Hematopoietic multipotent progenitor cell treated with erythropoietin and hydrocortisone succinate and interleukin-3 and kit ligand, for 15 days (in vitro differentiated cells): Measurements from ENCODE around the gene PYGL.
A peak's percentile ranks its signal among the peaks of the same experiment; 100 is the strongest.
"Not testable (repeated sequence)": the region's sequence is repeated elsewhere in the genome, so short reads cannot be mapped to it uniquely, and the experiment has no call there.

Experiments used
- DNase-seq: peaks from one replicate; pipeline ENCODE4 v3.0.0-alpha.2; 2015; ENCODE audit warnings: low spot score

Gene PYGL

DNA sequence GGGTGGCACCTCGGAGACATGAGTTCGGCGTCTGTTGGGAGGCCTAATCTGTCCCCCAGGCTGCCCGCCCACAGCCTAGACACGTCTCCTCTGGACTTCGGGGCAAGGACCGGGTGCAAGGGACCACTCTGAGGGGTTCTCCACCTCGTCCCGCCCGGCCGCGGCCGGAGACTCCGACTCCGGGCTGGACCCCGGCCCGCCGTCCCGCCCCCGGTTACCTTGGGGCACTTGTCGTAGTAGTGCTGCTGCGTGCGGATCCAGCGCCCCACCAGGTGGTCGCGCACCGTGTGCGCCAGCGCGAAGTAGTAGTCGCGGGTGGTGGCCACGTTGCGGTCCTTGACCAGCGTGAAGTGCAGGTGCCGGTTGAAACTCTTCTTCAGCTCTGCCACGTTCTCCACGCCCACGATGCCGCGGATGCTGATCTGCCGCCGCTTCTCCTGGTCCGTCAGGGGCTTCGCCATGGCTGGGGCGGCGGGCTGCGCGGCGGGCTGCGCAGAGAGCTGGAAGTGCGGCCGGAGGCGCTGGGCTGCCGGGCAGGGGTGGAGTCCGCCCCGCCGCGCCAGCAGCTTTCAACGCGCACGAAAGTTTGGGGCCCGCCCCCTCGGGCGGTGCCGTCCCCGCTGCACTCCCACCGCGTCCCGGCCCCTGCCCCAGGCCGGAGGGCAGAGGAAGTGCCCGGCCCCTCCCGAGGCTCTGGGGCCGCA, at the start of gene PYGL:
Gene PYGL, minus strand, starts transcription at position 541 of the 704 bp plus-strand sequence. Its CDS starts 80 bp downstream, at position 461.
- peak; percentile 17 for DNase-seq

DNA sequence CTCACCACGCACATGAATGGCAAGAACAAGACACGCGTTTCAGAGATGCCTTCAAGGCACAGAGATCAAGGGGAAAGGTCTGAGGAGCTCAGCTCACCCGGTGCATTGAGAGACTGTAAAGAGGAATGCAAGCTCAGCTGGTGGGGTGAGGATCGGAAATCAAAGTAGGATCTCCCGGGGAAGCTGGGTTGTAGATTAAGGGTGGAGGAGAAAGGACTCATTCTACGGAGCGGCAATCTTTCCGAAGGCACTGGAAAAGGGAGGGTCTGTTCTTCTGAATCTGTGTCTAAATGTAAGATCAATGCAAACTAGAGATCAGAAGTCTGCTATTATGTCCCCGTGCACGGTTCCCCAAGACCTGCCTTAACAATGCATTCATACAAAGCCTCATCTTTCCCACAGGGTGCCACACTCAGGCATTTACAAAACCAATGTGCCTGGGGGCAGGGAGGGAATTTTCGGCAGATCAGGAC, 41.6 kb upstream of the PYGL start:
- DNase-seq = no peak

DNA sequence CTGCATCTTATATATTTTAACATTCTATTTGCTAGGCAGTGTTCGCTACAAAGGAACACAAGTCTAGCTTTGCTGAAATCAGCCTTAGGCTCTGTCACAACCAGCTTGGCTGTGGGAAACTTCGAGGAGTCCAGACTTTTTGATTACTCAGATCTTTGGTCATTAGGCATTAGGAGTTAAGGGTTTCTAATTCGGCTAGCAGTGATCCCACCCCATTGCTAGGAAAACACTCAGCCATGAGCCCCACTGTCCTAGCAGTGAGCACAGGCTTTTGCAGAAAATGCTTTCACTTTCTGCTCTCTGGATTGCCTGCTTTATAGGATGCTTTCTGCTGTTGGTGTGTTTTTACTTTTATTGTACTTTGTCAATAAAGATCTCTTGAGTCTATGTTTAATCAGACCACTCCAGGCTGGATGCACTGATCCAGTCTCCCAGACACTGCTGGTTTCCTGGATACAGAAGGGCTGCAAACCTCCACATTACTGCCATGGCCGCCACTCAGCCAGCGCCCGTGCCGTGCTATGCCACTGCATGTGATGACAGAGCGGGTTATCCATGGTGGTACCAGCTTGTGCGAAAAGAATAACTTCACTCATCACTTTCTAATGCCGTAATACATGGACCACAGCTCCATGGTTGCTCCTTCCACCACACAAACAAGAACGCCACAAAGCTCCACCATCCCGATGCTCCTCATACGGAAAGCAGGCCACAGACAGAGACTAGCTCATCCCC, 41.0 kb upstream of the PYGL start:
- no peak for DNase-seq

DNA sequence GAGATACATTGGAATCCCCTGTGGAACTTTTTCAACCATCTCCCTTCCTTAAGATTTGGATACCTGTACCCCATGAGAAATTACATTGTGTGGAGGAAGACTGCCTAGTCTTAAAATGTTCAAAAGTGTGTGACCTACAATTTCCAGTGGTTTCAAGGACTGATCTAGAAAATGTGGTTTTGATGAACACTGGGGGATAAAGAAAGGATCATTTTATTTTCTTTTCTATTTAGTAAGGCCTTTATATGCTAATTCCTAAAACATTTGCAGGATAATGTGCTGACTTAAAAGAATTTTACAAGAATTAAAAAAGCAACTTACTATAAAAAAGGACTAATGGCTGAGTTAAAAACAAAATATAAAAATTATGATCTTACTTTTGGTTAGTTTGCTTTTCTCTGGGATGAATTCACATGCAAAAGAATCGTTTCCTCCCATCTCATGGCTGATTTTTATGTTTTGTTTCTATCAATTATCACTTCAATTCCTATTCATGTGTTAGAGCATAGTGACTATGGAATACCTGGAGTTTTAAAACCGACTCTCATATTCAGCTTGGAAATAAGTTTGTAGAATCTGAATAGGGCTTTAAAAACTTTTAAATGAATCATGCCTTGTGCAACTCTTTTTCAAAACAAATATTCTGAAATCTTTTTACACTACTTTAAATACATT, 39.9 kb upstream of the PYGL start:
- DNase-seq = no peak

DNA sequence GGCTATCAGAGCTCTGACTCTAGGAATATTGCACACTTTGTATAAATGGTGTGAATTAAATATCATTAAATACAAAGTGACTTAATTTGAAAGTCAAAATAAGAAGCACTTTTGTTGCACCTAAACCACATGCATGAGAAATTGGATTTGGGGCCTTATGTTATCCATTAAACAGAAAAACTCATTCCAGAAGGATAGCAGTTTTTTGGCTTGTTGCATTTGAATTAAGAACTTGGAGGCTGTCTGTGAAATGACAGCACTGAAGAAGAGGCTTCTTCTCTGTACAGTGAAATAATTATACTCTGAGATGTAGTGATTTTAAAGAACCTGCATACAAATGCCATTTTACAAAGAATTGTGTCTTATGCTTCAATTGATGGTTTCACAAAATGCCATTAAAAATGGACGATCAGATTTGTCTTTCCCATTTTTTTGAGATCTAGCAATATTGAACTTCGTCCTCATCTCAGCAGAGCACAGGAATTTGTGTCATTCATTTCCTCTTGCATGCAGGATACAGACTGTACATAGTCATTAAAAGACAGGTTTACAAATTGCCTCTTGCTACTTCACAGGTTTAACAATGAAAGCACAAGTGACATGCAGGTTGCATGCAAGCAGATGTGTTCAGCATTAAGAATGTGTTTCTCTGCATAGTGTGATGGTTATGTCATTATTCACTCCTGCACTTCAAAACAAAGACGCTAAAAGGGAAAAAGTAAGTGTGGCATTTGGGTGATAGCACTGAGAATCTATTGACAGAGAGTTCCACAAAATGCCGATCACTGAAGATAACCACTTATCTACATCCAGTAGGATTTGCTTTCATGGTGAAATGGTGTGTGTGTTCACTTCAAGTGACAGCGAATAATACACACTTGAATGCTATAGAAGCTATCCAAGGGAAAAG, 35.9 kb upstream of the PYGL start:
- no peak for DNase-seq

DNA sequence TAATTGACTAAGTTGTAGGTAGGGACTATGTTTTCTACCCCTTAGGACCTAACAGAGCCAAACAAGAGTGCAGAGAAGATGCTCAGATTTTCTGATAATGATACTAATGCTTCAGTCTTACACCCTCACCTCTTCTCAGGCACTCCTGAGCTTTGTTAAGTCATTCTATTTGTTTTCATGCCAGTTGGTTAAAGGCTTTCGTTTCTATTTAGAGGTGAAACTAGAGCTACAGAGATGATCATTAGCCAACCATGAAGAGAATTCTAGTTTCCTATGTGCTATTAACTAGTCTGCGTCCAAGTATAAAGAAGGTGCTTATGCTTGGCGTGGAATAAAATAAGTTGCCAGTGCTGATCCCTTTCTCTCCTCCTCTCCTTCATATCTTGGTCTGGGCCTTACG, 34.6 kb upstream of the PYGL start:
- DNase-seq = no peak

DNA sequence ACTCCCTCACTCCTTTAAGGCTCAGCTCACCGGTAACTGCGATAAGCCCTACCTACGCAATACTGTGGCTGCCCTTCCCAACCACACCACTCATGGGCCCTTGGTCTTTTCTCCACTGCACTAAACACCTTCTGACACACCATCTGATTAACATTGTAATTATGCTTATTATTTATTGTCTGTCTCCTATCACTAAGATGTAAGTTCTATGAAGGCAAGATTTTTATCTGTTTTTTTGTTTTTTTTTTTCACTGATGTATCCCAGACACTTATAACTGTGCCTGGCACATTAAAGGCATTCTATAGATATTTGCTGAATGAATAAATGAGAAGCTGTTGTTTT, 34.2 kb upstream of the PYGL start:
- DNase-seq = no peak

DNA sequence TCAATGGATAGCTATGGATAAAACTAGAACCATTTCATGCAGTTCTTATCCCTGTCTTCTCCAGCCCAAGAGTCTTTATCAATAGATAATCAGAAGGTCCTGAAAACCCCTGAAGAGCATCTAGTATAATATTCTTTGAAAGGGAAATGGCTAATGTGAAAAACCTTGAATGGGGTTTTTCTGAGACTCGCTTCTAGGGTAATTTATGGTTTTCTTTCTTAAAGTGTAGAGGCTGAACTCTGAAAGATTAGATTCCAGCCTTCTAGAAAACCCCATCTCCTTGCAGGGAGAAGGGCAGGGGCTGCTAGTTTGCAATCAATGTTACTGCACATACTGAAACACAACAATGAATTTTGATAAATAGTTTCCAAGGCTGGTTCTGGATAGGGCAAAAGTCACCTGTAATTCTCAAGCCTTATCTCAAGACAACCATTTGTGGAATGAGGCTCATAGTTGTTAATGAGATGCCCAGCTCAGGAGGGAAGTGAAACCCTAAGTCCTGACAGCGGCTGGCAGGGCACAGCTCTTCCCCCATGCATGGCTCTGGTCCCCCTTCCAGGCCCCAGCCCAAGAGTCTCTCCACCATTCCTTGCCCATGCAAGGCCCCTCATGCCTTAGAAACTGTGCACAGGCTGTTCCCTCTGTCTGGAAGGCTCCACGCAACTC, 33.7 kb upstream of the PYGL start:
- DNase-seq = no peak

DNA sequence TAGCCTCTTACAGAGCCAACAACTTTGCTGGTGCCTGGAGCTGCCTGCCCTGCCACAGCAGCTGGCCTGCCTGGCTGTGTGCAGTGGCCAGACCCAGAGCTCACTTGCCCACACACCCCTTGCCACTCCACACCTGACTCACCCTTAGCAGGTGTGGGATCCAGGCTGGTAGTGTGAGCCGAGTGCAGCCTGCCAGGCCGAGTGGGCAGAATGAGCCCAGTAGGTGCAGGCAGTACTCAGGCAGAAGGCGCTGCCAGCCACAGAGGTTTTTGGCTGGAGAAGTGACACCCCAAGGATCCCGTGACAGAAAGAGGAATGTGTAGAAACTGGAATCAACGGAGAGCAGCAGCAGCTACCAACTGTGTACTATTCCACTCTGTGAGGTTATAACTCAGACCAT, 29.8 kb upstream of the PYGL start:
- DNase-seq = no peak

DNA sequence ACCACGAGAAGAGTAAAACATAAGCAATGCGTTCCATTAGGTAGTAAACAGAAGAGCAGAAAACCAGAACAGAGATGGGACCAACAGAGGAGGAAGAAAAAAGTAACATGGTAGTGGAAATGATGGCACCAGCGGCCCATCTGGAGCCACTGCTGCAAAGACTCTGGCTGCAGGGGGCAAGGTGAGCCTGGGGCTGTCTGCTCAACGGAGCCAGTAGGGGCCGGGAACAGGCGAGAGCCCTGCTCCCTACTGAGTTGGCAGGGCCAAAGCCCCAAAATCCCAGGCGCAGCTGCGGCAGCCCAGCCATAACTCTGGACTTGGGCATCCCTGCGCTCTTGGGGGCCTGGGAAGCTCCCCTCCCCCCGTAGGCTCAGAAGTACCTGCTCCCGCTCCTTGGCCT, 28.5 kb upstream of the PYGL start:
- DNase-seq = no peak

DNA sequence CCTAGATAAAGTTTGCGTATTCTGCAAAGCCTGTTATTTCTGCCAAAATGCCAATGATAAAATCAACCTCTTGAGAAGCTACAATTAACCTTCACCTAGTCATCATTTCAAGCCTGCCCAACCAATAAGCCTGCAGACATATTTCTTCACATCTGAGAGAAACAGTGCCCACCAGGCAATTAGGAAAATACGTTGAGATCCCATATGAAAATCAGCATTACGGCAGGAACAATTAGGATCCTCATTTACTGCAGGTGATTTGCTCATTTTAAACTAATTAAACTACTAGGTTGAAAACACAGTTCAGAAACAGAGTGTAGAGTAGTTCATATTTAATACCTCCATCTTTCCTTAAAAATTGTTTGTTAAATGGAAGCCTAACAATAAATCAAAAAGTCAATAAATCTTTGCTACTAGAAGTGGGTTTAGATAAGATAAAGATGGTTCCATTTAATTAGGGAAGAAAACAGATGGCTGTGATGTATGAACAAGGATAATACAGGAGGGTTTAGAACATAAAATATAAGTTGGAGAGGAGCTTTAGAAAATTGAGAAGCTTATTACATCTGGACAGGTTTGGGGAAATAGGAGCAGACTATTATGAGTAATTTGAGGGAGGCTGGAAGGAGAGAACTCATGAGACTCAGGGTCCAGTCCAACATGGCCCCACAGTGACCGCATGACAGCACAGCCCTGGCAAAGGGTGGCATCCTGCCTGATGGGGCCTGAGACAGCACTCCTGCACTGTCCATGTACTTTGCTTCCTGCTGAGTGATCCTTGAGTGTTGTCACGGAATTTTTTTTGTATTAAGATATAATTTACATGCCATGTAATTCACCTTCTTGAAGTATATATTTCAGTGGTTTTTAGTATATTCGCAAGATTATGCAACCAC, 26.9 kb upstream of the PYGL start:
- no peak for DNase-seq

DNA sequence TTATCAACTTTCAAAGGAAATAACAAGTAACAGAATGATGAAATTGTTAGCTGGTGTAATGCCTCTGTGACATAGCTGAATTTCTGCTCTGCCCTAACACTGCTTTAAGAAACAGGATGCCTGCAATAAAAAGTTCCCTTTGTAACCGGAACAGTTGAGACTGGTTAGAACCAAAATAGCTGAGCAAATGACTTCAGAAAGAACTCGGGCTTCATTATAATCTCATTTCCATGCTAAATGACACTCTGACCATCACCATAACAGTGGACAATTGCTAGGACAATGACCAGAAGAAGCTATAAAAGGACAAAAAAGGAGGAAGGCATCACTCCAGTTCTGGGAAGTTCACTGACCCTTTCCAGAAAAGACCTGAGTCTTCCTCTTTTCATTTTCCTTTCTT, 23.5 kb upstream of the PYGL start:
- DNase-seq = no peak

DNA sequence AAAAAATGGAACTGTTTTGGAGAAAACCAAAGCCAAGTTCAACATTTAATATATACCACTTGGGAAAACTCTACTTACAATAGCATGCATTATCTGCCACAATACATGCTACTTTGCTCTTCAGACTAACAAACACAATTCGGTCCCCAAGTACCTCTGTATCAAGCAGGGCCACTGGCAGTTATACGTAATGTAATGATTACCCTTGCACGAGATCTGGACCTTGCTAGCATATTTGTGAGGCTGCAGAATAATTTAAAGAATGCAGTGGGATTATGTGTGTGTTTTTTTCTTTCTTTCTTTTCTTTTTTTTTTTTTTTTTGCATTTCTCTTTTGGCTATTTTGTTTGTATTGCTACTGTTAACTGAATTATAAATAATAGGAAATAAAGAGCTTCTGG, 22.8 kb upstream of the PYGL start:
- DNase-seq = no peak

DNA sequence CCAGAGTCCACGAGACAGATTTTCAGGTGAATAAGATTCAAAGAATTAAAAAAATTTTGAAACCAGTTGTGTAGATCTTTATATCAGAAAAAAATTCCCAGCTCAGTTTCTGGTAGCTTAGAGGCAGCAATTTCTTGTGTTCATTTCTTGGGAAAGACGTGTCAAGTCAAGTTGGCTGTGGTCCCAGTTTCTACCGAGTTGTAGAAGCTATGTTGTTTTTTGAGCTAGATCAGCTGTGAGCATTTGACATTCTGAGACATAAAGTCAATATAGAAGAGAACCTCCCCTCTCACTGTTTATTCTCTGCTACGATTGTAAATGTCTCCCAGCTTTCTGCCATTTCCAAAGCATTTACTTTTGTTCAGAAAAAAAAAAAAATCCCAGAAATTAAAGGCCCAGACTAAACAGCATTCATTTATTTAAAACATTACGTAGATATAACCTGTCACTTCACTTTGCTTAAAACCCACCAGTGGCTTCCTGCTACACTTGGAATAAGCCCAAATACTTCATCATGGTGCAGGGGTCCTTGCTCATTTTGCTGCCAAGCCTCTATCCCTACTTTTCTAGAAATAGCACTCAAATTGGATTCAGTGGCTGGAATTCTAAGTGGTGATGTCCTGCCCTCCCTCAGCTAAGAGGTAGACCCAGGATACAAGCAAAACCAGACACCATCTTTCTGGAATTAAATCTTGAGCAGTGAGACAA, 20.6 kb upstream of the PYGL start:
- no peak for DNase-seq

DNA sequence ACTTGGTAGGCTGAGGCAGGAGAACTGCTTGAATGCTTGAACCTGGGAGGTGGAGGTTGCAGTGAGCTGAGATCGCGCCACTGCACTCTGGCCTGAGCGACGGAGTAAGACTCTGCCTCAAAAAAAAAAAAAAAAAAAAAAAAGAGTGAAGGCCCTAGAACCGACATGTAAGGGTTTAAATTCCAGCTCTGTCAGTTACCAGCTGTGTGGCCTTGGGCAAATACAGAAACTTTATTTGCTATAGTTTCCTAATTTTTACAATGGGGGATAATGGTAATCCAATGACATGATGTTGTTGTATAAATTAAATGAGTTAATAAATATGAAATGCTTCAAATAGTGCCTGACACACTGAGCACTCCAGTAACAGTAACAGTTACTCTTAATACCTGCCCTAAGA, 19.6 kb upstream of the PYGL start:
- DNase-seq = no peak

DNA sequence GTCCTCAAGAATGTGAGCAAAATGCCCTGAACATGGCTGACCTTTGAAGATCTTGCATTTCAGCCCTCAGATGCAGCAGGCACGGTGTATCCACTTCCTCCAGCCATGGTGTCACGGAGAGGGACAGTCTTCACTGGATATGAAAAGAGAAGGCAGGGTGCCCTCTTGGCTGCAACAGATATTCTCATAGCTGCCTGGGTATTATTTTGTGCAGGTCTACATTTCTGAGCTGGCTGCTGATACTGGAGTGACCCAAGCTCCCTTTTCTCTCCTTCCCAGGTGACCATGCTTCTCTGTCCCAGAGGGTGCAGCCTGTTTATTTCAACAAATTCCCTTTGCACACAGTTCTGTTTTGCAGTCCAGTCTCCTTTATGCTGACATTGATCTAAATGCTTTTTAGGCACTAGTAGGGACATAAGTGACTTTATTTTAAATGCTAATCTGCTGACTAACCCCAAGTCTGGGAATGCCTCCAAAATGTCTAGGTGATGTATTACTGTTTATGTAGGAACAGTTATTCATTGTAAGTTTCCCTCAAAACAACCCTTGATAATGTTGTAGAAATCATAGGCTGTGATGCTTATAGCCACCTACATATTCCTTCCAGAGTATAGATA, 17.4 kb upstream of the PYGL start:
- no peak for DNase-seq

DNA sequence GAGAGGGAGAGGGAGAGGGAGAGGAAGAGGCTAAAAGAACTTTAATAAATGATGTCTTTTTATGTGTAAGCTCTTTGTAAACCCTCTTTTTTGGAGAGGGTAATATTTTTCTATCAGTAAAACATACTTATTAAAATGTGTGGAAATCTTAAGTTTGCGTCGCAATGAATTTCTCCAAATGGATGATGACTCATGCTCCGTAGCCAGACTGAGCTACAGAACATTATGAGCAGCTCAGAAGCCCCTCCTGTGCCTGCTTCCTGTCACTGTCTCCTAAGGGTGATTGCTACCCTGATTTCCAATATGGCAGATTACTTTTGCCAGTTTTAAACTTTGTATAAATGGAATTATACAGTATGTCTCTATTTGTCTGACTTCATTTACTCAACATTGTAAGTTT, 13.0 kb upstream of the PYGL start:
- no peak for DNase-seq

DNA sequence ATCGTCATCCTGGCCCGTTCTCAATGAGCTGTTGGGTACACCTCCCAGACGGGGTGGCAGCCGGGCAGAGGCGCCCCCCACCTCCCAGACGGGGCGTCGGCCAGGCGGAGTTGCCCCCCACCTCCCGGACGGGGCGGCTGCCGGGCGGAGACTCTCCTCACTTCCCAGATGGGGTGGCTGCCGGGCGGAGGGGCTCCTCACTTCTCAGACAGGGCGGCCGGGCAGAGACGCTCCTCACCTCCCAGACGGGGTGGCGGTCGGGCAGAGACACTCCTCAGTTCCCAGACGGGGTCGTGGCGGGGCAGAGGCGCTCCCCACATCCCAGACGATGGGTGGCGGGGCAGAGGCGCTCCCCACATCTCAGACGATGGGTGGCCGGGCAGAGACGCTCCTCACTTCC, 12.1 kb upstream of the PYGL start:
- DNase-seq = not testable (repeated sequence)

DNA sequence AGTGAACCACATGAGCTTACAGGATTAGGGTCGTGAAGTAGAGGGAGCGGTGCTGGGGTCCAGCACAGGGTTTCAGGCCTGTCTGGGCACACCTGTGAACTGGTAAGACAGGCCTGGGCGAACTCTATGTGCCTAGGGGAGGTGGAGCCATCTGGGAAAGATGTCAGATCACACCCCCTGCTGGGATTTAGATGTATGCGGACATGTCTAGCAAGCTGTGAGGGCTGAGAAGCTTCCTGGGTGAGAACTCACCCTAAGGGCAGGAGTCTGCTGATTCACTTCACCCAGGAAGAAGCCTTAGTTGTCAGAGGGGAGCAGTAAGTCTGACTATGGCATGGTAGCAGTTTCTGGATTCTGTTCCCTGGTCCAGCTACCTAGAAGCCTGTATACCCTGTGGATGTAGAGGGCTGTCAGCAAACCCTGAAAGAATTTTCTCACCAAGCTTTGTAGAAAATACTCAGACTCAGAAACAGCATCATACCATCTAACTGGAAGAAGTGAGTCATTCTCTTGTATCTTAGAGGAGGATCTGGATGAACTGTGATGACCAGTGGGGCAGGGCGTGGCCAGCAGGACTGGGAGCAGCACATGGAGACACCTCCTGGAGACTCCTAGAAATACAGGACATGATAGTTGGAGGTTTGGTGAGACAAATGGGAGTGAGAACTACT, 11.2 kb upstream of the PYGL start:
- DNase-seq = peak; percentile 46
